Liver (tissue), 9 donors: ENCODE results near the gene DIP2C. TPM values are rescaled to one million over a fixed set of nuclear protein-coding genes. Genes with fewer than 3 reads are reported as not detected.

Experiments used
- DNase-seq: peaks from one replicate; pipeline ENCODE4 v3.0.0-alpha.2; 2017; ENCODE audit warnings: low spot score
- H3K27ac ChIP-seq, 2 donors: one replicate each; pipeline ENCODE4 v1.7.0; 2013; ENCODE audit warnings: inconsistent platforms in 2 of 2, low read length in 2 of 2, control low read depth in 1 of 2, low read depth in 1 of 2, mild to moderate bottlenecking in 1 of 2
- H3K27me3 ChIP-seq, 4 donors: one replicate each; pipeline versions ENCODE4 v1.6.1 to v1.7.0; 2013; ENCODE audit warnings: low read length in 3 of 4, inconsistent platforms in 1 of 4, mild to moderate bottlenecking in 1 of 4, moderate library complexity in 1 of 4; ENCODE audit not compliant: control insufficient read depth in 4 of 4, insufficient read depth in 4 of 4
- H3K36me3 ChIP-seq, 4 donors: one replicate each; pipeline versions ENCODE4 v1.6.1 to v1.7.0; 2013; ENCODE audit warnings: low read length in 3 of 4, mild to moderate bottlenecking in 3 of 4, low read depth in 1 of 4, moderate library complexity in 1 of 4; ENCODE audit not compliant: control insufficient read depth in 4 of 4, insufficient read depth in 3 of 4
- H3K4me1 ChIP-seq, 4 donors: one replicate each; pipeline versions ENCODE4 v1.6.1 to v1.7.0; 2013; ENCODE audit warnings: low read length in 3 of 4, mild to moderate bottlenecking in 3 of 4, moderate library complexity in 1 of 4; ENCODE audit not compliant: control insufficient read depth in 4 of 4, insufficient read depth in 4 of 4
- H3K4me3 ChIP-seq, 3 donors: one replicate each; pipeline versions ENCODE4 v1.6.1 to v1.7.0; 2013; ENCODE audit warnings: low read length in 3 of 3, control low read depth in 1 of 3, low read depth in 1 of 3, mild to moderate bottlenecking in 1 of 3
- H3K9ac ChIP-seq, 2 donors: one replicate each; pipeline ENCODE4 v1.7.0; 2013; ENCODE audit warnings: low read length in 2 of 2, mild to moderate bottlenecking in 2 of 2, moderate library complexity in 2 of 2, control low read depth in 1 of 2, low read depth in 1 of 2
- H3K9me3 ChIP-seq, 4 donors: one replicate each; pipeline versions ENCODE4 v1.6.1 to v1.7.0; 2013; ENCODE audit warnings: low read length in 3 of 4; ENCODE audit not compliant: control insufficient read depth in 4 of 4
- ATF3 ChIP-seq: IDR thresholded peaks from 2 replicates; pipeline ENCODE4 v1.6.1; 2016; ENCODE audit warnings: antibody characterized with exemption
- CTCF ChIP-seq: fragments of 150-350 bp; IDR thresholded peaks from 2 replicates; pipeline ENCODE4 v1.5.1; 2017; ENCODE audit warnings: improper control_type of control experiment, low read depth, low read length; ENCODE audit not compliant: missing input control
- EGR1 ChIP-seq, 2 donors: IDR thresholded peaks; 2 replicates each; pipeline ENCODE4 v1.6.1; 2016 to 2018; ENCODE audit warnings: antibody characterized with exemption in 2 of 2, low read depth in 2 of 2
- FOXA1 ChIP-seq: IDR thresholded peaks from 2 replicates; pipeline ENCODE4 v1.6.1; 2016; ENCODE audit warnings: antibody characterized with exemption
- FOXA2 ChIP-seq: IDR thresholded peaks from 2 replicates; pipeline ENCODE4 v1.6.1; 2016; ENCODE audit warnings: antibody characterized with exemption
- GABPA ChIP-seq, 2 donors: IDR thresholded peaks in 1 of 2; conservative IDR thresholded peaks in 1 of 2; 2 replicates each; pipeline ENCODE4 v1.6.1; 2016; ENCODE audit warnings: antibody characterized with exemption in 2 of 2, mild to moderate bottlenecking in 1 of 2, moderate library complexity in 1 of 2
- HNF4A ChIP-seq, 2 donors: conservative IDR thresholded peaks; 2 replicates each; pipeline ENCODE4 v1.6.1; 2016; ENCODE audit warnings: antibody characterized with exemption in 2 of 2, mild to moderate bottlenecking in 2 of 2
- HNF4G ChIP-seq: IDR thresholded peaks from 2 replicates; pipeline ENCODE4 v1.6.1; 2016; ENCODE audit warnings: antibody characterized with exemption
- JUND ChIP-seq, 2 donors: IDR thresholded peaks; 2 replicates each; pipeline ENCODE4 v1.6.1; 2016; ENCODE audit warnings: antibody characterized with exemption in 2 of 2
- MAX ChIP-seq: IDR thresholded peaks from 2 replicates; pipeline ENCODE4 v1.6.1; 2016; ENCODE audit warnings: antibody characterized with exemption
- NR2F2 ChIP-seq: IDR thresholded peaks from 2 replicates; pipeline ENCODE4 v1.6.1; 2016; ENCODE audit warnings: antibody characterized with exemption
- RAD21 ChIP-seq, 2 donors: IDR thresholded peaks; 2 replicates each; pipeline ENCODE4 v1.6.1; 2016; ENCODE audit warnings: antibody characterized with exemption in 2 of 2, mild to moderate bottlenecking in 2 of 2
- REST ChIP-seq: IDR thresholded peaks from 2 replicates; pipeline ENCODE4 v1.6.1; 2016; ENCODE audit warnings: antibody characterized with exemption, mild to moderate bottlenecking
- RXRA ChIP-seq, 2 donors: IDR thresholded peaks; 2 replicates each; pipeline ENCODE4 v1.6.1; 2017 to 2018; ENCODE audit warnings: antibody characterized with exemption in 2 of 2, mild to moderate bottlenecking in 1 of 2
- SP1 ChIP-seq: IDR thresholded peaks from 2 replicates; pipeline ENCODE4 v1.6.1; 2018; ENCODE audit warnings: antibody characterized with exemption, mild to moderate bottlenecking
- TAF1 ChIP-seq: conservative IDR thresholded peaks from 2 replicates; pipeline ENCODE4 v1.6.1; 2016; ENCODE audit warnings: antibody characterized with exemption, mild to moderate bottlenecking
- YY1 ChIP-seq: IDR thresholded peaks from 2 replicates; pipeline ENCODE4 v1.6.1; 2016; ENCODE audit warnings: antibody characterized with exemption, mild to moderate bottlenecking
- ZBTB33 ChIP-seq: IDR thresholded peaks from 2 replicates; pipeline ENCODE4 v1.6.1; 2016; ENCODE audit warnings: antibody characterized with exemption
- WGBS: extraction: QIAGEN DNeasy Blood & Tissue Kit; methylation state at CpG from one replicate; pipeline ENCODE4 v1.1.7; 2013; 5-methylcytosine and 5-hydroxymethylcytosine counted together
- polyA plus RNA-seq, 2 donors: library from polyadenylated mRNA; stranded (reverse) in 1 of 2; unstranded in 1 of 2; fragments of 200-250 nt in 1 of 2; fragments of >200 nt in 1 of 2; fragmentation: Nextera tagmentation in 1 of 2; extraction: Ambion mirVana in 1 of 2; gene quantifications; one replicate each; pipeline versions ENCODE4 v1.2.1 to v1.2.3, GENCODE V29; 2013 to 2015
- total RNA-seq, 2 donors: library from RNA; depleted of rRNA; stranded (reverse); fragments of >200 nt; gene quantifications; one replicate each; pipeline ENCODE4 v1.2.3, GENCODE V29; 2014
- donor health status: healthy.
- donor health status: healthy.
- donor health status: healthy.
- donor health status: healthy.
- donor health status: healthy.

DIP2C gene
- total and polyA plus RNA-seq, 4 donors: 4.2 to 12.2 (median 5.7) TPM

GRCh38 chr10:367636-368035 lies 321.8 kb downstream of the DIP2C start:
- TF ChIP-seq JUND (IDR thresholded peaks at IDR 0.05) (no peak), NR2F2 (no peak), HNF4G (no peak), RXRA (IDR thresholded peaks at IDR 0.05) (no peak), CTCF (no peak), ZBTB33 (no peak), REST (no peak), TAF1 (no peak), FOXA2 (no peak), MAX (no peak), EGR1 (IDR thresholded peaks at IDR 0.05; ENCODE audit: low read depth in 2 of 2) (no peak)
- H3K4me1 ChIP-seq: peaks cover under 1 to 5% (median 2%) of the 10 kb centered on the region in 4 donors
- peaks cover 3 to 34% (median 17%) of the 10 kb centered on the region in 4 donors for H3K36me3 ChIP-seq
- no peak overlapping the region for H3K27ac ChIP-seq
- no peaks in the 10 kb centered on the region for H3K9me3 ChIP-seq
- H3K9ac ChIP-seq: no peak overlapping the region
- DNase-seq: no peak
- H3K27me3 ChIP-seq: no peaks in the 10 kb centered on the region
- no peak overlapping the region for H3K4me3 ChIP-seq
- 93% methylated on average over 21 of the region's 25 CpGs for WGBS

- no peak for DNase-seq
- 97% methylated on average over 12 of the region's 12 CpGs for WGBS
- peaks cover 3 to 34% (median 18%) of the 10 kb centered on the region in 4 donors for H3K36me3 ChIP-seq
- TF ChIP-seq SP1 (no peak), ATF3 (no peak), RAD21 (IDR thresholded peaks at IDR 0.05) (no peak), FOXA2 (no peak), YY1 (no peak), EGR1 (IDR thresholded peaks at IDR 0.05; ENCODE audit: low read depth in 2 of 2) (no peak), FOXA1 (no peak), MAX (no peak), NR2F2 (no peak), JUND (IDR thresholded peaks at IDR 0.05) (no peak), HNF4A (conservative IDR thresholded peaks at IDR 0.05) (no peak), GABPA (IDR thresholded peaks at IDR 0.05 in 1 of 2, conservative IDR thresholded peaks at IDR 0.05 in 1 of 2) (no peak), HNF4G (no peak)
- H3K9me3 ChIP-seq: no peaks in the 10 kb centered on the region
- no peak overlapping the region for H3K4me3 ChIP-seq
- H3K27me3 ChIP-seq: no peaks in the 10 kb centered on the region
- peaks cover 0 to 6% (median 5%) of the 10 kb centered on the region in 4 donors for H3K4me1 ChIP-seq
- no peak overlapping the region for H3K27ac ChIP-seq
- H3K9ac ChIP-seq: no peak overlapping the region
Observed at GRCh38 chr10:366186-366585, 323.3 kb downstream of the DIP2C start.
